HG03103 (cell line): Measurements from ENCODE around the gene THBD.

Source experiments
- ATAC-seq: cut with Tn5 transposase; IDR thresholded peaks from one replicate; pipeline ENCODE4 v1.9.1; 2021; ENCODE audit warnings: low read depth; ENCODE audit not compliant: unreplicated experiment

Gene THBD

DNA sequence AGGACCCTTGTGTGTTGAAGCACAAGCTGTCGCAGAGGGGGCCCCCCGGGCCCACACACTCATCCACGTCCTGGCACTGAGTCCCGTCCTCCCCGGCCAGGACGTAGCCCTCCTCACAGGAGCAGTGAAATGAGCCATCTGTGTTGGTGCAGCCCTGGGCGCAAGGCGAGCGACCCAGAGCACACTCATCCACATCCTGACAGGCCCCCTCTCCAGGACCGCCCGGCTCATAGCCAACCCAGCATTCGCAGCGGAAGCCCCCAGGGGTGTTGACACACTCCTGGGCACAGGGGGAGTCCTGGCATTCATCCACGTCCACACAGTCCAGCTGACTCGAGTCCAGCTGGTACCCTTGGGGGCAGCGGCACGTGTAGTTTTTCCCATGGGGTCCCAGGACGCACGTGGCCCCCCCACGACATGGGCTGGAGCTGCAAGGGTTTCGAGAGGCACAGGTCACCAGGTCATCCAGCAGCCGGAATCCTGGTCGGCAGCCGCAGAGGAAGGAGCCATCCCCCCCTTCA, 35.4 kb upstream of the THBD start:
- ATAC-seq = no peak

DNA sequence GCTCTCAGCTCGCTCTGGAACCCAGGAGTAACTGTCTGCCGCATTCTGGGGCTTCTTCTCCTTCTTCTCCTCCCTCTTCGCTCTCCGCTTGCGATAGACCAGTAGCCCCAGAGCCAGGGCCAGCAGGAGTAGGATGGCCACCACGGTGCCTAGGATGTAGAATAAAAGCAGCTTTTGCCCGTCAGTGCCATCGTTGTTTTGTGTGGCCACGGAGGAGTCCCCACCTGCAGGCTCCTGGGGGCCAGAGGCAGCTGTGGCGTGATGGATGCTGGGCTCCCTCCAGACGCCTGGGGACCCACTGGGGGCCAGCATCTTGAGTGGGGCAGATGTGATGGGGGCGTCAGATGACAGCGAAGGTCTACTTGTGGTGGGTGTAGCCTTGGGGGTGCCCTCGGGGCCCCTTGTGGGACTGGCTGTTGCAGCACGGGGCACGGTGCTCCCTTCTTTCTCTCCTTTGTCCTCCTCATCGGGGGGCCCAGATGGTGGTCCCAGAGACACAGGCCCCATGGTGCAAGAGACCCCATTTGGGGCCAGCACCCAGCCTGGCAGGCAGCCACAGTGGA, 34.9 kb upstream of the THBD start:
- no peak for ATAC-seq

DNA sequence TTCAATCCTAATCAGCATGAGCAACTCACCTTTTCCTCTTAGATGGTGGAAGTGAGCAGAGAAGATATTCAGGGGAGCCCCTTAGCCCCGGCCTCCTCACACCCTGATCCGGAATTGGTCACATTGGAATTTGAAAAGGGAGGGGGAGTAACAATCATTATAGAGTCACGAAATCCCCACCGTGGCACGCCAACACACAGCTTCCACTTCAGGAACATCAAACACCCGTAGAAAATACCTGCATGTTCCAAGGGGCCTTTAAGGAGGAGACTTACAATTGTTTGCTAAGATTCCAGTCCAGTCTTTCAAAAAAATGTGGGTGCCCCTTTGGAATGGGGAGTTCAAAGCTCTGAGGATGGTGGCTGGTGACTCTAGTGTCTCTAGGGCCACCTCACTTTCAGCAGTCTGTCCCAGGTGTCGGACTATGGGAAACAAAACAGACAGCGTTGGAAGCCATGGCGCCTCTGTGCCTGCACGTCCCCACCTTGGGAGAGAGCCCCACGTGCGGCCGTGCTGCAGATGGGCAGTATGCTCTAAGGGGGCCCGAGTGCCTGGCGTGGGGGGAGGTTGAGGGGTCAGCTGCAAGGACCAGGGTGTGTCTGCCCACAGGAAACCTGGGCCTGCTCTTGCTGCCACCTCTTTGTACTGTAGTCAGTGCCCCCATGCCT, 34.2 kb upstream of the THBD start:
- ATAC-seq = no peak

DNA sequence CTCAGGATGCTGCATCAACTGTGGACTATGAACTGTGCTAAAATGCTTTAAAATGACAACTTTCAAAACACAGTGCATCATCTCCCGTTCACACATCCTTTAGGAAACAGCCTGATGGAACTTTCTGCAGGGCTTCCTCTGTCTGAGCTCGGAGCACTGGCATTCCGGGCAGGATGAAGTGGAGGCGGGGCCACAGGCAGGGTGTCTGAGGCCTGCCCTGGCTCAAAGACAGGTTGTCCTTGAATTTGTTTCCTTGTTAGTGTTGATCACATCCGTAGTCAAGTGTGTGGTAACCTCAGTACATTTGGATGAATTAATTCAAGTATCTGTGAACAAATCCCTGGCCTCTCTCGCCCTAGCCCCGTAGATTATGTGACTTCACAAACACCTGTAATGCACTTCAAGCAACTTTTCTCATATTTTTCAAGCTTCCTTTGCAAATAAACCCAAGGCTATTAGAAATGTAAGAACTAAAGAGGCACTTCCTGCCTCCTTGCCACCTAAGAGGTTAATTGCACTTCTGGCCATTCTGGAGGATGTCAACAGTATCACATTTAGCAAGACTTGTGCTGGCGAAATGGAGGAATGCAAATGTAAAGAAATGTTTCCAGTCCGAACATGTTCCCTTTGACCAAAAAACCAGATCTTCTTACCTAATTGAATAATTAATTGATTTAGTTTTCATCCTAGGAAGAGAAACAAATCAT, 33.5 kb upstream of the THBD start:
- no peak for ATAC-seq

DNA sequence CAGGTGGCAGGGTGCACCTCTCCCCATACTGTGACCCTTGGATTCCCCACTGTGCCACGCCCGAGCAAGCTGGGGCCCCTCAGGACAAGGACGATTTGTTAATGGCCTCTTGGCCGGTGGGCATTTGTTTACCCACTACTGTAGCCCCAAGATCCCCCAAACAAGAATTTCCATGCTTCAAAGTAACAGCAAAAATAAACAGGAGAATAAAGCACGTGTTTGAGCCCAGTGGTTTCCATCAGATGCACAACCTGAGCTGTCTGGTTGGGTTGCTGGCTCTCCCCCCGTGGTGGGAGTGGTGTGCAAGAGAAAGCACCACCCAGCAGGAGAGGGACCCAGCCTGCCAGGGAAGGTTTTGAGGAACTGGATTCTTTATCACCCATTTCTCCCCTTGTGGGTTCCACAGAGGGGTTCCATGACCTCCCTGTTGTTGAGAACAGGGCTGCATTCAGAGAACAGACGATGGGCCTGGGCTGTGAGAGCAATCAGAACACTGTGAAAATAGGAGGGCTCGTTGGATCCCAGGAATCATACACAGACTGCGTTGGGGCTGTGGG, 31.9 kb upstream of the THBD start:
- no peak for ATAC-seq

DNA sequence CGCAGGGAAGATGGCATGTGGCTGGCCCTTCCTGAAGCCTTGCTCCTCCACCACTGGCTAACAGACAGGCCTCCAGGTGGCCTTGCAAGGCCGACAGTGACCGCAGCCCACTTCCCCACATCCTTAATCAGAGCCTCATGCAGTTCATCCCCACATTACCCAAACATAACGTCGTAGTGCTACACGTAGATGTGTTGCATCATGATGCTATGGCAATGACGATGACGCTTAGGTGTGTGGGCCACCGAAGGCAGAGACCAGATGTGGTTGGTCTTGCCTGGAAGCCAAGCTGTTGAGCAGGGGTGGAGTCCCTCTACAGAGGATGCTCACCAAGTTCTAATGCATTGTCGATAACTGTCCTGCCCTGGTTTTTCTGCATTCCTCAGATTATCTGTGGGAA, 31.0 kb upstream of the THBD start:
- ATAC-seq = no peak

DNA sequence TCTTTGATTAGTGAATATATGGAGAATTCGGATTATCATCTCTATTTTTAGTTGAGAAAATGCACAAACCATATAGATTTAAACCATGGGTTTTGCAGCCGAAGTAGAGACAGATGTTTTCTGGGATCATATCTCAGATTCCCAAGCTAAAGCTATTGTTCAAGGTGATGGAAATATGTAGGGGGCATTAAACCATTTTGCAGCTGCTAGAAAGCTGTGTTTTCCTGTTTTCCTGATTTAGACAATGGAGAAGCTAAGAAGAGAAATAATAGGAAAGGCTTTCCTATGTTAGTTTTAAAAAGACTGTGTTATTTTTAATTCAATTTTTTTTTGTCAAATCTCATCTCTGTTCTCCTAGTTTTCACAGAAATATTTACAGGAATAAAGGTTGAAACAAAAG, 30.5 kb upstream of the THBD start:
- no peak for ATAC-seq

DNA sequence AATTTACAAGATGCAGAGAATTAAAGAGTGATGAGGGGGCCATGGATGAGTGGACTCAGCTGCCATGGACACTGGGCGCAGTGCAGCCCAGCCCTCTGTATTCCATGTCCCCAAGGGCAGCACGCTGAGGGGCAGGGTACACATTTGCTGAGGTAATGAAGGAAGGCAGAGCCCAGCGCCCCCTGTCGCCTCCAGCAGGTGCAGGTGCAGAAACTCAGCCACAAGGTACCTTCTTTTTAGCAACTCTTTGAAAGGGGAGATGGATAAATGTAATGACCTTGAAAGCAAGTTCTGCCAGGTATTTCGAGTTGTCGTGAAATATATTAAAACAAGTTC, 29.5 kb upstream of the THBD start:
- ATAC-seq = no peak

DNA sequence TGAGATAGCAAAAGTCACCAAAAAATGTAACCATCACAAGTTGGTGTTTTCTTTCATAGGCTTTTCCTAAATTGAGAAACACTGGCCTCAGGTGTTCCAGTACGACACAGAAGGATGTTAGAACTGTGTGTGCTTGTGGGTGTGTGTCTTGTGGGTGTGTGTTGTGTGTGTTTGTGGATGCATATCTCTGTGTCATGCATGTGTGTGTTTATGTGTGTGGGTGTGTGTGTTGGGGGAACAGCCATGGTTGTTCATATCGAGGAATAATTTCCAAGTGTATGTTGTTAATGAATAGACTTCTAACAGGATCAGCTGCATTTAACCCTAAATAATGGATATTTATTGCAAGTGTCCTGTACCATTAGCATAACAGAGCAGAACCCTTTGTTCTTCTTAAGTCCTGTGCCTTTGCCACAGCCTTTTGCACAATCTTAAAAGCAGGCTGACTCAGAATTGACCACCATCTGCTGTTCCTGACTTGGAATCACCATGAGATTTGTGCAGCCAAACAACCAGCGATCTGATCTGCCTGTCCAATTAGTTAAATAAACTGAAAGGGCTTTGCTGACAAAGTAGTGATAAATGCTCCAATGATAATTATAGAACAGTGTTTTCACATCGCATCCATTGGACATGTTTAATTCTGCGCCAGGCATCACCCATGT, 29.0 kb upstream of the THBD start:
- ATAC-seq = no peak

DNA sequence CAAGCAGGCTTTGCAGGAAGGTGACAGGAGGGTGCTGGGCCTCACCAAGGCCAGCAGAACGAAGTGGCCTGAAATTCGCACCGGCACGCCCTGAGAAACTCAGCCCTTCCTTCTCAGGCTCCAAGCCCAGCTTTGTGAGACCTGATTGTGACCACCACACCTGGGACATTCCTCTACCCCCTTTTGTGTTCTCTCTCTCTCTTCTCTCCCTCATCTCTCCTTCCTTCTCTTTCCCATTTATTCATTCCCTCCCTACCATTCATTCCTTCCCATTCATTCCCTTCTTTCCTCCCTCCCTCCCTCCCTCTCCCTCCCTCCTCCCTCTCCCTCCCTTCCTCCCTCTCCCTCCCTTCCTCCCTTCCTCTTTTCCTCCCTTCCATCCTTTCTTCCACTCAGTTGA, 27.8 kb upstream of the THBD start:
- no peak for ATAC-seq

DNA sequence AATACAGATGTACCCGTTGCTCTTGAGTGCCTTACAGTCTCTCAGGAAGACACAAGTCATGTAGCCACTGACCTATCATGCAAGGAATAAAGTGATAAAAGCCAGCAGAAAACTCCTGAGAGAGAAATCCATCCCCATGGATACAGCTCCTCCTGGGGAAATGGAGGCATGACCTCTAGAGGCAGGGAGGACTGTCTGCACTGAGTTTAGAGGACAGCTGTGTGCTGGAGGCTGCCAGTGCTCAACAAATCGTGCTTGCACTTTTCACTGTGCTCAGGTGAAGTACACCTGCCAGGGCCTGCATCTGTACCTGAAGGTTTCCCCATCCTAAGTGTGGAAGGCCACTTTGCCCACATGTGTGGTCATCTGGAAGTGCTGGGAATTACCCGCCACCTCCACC, 24.6 kb upstream of the THBD start:
- no peak for ATAC-seq

DNA sequence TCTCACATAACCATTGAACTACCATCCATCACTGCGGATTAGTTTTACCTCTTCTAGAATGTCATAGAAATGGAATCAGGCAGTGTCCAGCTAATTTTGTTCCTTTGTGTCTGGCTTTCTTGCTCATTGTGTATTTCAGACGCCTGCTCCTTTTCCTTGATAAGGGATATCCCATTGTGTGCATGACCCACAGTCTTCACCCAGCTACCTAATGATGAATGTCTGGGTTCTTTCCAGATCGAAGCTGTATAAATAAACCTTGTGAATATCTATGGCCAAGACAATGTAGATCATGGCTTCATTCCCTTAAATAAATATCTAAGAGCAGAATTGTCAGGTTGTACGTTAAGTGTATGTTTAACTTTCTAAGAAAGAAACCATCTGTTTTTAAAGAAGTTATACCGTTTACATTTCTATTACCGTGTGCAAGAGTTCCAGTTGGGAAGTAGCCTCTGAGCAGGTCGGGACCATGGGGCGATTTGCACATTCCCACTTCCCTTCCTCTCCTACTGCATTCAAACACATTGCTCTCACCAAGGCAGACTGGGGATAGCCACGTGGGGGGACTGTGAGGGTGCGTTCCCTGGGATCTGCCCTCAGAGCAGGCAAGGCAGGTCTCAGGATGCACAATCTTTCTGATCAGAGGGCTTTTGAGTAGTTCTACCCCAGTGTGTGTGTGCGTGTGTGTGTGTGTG, 23.6 kb upstream of the THBD start:
- no peak for ATAC-seq

DNA sequence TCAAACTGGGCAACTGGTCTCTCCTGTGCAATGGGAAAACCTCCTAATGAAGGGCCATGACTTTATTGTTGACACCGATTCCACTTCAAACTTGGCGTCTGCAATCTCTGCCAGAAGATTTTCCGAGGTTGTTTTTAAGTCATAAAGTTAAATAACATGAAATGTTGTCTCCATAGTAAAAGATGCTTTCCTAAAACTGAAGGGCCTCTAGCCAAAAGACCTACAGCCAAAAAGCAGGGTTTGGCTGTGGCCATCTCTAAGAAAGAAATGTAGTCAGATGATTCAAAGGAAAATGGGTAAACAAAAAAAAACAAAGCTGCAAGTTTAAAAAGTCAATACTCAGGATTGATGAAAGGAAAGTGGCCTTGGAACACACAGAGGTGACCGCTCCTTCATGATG, 22.5 kb upstream of the THBD start:
- ATAC-seq = no peak

DNA sequence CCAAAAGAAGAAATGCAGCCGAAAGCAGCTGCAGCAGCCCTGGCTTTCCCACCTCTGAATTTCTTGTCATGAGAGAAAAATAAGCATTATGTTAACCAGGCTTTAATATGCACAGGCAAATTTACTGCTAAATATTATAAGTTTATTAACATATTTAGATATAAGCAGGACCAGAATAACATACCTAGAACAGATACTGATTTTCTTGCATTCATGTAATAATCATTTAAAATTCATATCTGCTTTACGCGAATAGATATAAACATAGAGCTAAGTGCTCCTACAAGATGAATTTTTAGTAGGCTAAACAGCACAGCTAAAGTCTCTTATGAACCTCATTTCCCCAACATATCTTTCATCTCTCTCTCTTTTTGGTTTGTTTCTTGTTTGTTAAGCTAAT, 21.9 kb upstream of the THBD start:
- ATAC-seq = no peak

DNA sequence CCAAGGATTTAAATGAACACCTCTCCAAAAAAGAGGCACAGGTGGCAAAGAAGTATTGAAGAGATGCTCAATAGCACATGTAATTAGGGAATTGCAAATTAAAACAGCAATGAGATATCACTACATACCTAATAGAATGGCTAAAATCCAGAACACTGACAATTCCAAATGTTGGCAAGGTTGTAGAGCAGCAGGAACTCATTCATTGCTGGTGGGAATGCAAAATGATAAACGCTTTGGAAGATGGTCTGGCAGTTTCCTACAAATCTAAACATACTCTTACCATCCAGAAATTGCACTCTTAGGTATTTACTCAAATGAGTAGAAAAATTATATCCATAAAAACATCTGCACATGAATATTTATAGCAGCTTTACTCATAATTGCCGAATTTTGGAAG, 19.6 kb upstream of the THBD start:
- ATAC-seq = no peak

DNA sequence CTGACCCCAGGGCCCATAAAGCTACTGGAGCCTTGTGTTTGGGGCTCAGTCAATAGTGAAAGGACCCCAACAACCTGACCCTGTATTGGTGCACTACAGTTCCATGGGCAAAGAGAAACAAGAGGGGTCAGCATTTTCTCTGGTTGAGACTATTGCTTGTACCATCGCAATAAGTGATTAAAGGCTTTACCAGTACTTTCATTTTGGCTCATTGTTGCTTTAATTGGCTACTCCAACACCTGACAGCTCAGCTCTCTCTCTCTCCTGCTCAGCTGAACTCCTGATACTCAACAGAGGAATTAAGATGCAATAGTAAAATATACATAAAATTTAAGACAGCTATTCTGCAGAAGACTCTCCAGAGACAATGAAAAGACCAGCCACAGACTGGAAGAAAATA, 18.8 kb upstream of the THBD start:
- no peak for ATAC-seq

DNA sequence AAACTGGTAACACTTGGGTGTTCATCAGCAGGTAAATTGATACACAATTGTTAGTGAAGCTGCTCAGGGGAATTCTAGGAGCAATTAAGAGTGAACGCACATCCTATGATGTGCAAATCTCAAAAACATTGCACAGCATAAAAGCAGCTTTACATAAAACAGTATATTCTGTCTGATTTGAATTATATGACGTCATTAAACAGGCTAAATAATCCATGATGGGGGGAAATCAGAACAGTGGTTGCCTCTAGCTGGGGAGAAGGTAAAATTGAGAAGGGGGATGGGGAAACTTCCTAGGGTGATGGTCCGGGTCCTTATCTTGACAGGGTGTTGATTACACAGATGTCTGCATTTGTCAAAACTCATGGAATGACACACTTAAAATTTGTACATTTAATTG, 17.3 kb upstream of the THBD start:
- no peak for ATAC-seq

DNA sequence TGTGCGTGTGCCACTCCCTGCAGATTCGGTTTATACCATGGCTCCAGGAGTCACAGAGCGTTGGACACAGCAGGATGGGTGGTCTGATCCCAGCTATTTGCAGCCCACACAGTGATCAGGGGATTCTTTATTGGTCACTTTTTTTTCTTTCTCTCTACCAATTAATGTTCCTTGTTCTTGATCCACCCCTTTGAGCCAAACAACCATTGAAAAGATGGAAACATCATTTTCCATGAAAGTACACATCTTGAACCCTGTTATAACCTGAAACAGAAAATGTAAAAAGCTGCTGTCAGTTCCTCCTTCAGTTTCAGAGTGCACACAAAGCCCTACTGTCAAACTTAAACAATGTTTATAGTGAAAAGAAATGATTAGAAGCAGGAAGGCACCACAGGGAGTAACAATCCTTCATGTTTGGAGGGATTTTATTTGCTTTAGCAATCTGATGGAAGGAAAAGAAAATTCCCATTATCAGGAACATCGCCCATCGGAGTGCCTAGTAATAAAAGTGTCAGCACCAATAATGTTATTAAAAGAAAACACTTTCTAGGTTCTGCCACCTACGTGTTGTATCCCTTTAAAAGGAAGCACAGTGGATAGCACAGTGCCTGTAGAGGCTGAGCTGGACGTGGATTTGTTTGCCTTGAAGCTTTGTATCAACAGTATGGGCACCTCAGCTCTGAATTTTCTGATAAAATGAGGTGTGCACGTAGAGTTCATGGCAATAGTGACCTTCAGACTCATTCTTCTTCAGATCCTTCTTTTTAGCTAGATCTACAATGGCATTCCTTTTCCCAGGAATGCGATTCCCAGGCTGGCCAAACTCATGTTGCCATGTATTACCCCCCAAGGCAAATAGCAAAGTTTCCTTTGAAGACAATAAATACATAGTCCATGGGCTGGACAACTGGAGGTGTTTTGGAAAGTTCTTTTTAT, 16.1 kb upstream of the THBD start:
- no peak for ATAC-seq

DNA sequence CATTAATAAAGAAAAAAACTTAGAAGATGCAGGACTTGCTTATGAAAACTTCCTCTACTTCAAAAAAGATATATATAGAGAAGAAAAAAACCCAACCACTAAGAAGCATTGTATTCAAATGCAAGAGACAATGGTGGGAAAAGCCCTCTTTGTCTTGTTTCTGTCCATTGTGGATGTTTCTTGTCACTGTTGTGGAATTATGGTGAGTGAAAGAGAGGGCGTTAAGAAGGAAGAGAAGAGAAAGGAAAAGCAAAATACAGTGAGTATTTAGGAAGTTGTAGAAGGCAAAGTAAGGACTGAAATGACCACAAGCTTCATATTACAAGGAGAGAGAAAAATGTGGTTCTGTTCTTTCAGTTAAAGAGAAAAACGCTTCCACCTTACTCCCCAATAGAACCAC, 14.1 kb upstream of the THBD start:
- ATAC-seq = no peak

DNA sequence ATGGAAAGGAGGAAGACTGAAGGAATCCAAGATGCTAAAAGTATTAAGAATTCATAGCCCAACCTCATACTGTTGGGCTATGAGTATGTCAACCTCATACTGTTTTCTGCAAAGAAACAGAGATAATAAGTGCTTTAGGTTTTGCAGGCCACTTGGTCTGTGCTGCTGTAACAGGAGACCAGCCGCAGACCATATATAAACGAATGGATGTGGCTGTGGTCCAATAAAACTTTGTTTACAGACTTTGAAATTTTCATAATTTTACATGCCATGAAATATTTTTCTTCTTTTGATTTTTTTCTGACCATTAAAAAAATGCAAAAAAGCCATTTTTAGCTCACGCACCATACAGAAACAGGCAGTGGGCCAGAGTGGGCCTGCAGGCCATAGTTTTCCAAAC, 13.7 kb upstream of the THBD start:
- no peak for ATAC-seq
